NCI-H1417 treated with DMSO at 0.1 percent for 48 hours (cell line): ENCODE results near the gene IRF3.

ENCODE experiments used
- DNase-seq: peaks from one replicate; lab custom pipeline; 2025; lab: John Stamatoyannopoulos, UW

Gene IRF3

DNA sequence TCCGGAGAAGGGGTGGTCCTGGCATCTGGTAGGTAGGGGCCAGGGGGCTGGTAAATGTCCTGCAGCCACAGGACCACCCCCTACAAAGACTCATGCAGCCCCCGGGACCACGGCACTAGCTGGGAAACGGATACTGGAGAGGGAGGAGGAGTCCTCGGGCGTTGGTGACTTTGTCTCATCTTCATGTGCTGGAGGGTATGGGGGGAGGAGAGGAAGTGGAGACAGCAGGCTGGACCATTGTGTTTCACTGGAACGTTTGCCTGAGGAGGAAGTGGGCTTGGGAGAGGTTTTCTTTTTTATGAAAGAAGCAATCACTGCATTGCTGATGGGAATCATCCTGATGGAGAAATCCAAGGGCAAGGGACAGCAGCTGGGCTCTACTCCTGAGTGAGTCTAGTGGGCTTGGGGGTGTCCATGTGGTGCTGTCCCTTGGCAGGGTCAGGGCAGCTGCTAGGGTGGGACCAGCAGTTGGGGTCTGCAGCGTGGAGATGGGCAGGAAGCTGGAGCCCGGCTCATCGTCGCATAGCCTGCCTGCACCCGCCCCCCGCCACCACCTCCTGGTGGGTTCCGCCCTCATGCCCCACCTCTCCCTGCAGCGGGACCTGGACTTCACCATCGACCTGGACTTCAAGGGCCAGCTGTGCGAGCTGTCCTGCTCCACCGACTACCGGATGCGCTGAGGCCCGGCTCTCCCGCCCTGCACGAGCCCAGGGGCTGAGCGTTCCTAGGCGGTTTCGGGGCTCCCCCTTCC, 22.1 kb upstream of the IRF3 start:
- DNase-seq: no peak

DNA sequence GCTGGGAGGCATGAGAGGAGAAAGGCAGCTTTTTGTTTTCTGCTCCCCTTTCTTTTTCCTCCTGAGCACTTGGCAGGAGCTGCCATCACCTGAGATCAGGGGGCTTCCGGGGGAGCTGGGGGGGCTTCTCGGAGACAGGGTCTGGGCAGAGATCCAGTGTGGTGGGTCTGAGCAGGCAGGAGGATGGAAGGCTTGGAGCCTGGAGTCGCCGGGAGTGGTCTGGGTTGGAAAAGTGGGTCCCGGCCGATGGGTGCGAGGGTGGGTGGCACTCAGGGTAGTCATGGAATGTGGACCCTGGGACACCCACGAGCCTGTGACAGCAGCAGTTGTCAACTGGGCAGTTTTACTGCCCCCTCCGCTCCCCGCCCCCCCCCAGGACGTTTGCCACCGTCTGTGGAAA, 21.5 kb upstream of the IRF3 start:
- no peak for DNase-seq

DNA sequence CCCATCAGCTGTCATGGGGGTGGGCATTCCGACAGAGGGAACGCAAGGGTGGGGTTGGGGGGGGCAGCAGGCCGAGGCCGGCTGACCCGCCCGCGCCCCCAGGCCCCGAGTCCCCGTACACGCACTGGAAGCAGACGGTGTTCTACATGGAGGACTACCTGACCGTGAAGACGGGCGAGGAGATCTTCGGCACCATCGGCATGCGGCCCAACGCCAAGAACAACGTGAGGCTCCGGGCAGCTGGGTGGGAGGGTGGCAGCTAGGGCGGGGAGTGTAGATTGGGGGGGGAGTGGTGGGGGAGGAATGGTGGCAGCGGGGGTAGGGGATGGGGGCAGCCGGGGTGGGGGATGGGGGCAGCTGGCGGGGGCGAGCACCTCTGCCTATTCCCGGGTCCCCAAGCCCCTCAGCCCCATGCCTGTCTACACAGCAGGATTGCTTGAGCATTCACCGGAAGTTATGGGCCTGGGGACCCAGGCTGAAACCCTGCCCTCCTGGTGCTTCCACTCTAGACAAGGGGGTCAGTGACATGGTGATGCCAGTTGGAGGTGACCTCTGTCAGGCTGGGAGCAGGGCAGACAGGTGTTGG, 20.9 kb upstream of the IRF3 start:
- no peak for DNase-seq

DNA sequence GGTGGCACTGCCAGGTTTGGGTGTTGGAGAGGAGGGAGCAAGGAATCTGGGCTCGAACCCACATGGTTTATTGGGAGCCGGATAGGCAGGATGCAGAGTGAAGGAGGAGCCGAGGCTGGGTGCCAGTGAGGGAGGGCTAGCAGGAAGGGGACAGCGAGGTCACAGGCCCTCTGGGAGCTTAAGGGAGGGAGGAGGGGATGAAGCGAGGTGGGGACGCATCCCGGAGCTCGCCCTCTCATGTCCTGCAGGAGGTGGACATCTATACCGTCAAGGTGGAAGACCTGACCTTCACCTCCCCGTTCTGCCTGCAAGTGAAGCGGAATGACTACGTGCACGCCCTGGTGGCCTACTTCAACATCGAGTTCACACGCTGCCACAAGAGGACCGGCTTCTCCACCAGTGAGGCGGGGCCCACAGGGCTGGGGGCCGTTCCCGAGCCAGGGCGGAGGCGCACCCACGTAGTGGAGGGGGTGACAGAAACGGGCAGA, 20.2 kb upstream of the IRF3 start:
- DNase-seq: no peak

DNA sequence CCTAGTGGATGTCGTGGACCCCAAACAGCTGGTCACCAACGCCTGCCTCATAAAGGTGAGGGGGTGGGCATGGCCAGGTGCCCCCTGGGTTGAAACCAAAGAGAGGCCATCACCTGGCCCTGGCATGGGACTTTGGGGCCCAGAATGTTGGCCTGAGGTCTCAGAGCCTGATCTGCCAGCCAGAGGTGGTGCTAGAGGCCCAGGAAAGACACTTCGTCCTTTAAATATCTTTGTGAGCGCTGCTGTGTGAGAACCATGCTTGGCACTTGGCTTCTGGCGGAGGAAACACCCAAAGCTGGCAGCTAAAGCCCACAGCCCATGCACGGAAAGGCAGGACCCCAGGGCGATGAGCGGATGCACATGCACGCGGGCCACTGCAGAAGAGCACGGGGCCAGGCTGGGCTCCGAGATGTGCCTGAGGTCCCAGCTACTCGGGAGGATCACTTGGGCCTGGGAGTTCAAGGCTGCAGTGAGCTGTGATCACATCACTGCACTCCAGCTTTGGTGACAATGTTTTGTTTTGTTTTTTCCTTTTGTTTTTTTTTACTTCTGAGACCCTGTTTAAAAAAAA, 19.4 kb upstream of the IRF3 start:
- DNase-seq: no peak

DNA sequence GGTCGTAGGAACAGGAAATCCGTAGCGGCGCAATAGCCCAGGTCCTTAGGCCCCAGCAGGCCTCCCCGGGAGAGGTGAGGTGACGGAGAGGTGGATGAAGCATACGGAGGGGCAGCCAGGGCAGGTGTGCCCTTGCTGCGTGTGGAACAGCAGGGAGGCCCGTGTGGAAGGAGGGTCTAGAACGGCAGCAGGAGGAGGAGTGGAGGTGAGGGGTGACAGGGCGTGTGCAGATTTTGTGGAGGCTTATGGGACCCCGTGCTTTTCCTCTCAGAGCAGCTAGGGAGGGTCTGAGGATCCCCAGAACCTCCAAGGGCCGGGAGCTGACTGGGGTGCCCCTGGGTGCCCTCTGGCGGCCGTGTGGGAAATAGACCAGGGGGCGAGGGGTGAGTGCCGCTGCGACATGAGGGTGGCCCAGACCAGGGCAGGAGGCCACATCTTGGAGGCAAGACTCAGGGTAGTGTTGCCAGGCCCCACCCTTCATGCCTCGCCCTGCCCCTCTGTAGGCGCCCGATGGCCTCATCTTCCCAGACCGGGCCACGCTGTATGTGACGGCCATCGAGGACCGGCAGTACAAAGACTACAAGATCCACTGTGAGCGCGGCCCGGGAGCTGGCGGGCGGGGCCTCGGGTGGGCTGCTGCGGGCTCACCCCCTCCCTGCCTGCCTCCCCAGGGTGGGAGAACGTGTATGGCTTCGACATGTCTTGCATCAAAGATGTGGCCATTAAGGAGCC, 18.8 kb upstream of the IRF3 start:
- no peak for DNase-seq

DNA sequence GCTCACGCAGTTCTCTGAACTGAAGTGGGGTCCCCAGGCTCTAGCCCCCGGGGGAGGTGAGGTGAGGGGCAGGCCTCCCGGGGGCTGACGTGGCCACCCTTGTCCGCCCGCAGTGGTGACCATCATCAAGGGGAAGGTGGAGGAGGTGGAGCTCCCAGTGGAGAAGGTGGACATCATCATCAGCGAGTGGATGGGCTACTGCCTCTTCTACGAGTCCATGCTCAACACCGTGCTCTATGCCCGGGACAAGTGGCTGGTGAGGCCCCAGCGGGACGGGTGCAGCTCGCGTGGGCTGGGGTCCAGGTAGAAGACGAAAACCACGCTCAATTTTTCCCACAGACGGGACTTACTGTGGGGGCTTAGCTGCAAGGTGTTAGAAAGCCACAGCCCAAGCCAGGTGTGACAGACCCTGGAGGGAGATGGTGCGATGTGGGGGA, 18.2 kb upstream of the IRF3 start:
- no peak for DNase-seq

DNA sequence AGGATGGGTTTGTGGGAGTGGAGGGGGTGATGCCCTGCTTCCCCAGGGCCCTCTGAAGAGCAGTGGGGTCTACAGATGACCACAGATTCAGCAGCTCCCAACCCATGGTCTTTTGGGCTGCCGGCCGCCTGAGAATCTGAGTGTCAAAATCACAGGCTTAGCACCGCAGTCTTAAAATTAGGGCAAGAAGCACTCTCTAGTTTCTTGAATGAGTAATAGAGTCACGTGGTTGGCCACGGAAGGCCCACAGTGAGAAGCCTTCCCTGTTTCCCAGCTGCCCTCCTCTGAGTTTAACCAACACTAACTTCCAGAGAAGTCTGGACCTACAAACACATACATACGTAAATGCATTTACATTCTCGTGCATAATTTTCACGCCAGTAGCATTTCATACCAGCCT, 16.6 kb upstream of the IRF3 start:
- no peak for DNase-seq

DNA sequence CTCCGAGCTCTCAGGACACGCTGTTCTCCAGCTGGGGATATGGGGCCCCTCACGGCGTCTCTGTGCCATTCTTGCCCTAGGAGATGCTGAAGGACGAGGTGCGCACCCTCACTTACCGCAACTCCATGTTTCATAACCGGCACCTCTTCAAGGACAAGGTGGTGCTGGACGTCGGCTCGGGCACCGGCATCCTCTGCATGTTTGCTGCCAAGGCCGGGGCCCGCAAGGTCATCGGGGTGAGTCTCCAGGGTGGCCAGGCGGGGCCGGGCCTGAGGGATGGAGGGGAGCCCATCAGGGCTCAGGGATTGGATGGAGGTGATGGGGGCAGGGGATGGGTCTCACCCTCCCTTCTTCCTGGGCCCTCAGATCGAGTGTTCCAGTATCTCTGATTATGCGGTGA, 16.2 kb upstream of the IRF3 start:
- no peak for DNase-seq

DNA sequence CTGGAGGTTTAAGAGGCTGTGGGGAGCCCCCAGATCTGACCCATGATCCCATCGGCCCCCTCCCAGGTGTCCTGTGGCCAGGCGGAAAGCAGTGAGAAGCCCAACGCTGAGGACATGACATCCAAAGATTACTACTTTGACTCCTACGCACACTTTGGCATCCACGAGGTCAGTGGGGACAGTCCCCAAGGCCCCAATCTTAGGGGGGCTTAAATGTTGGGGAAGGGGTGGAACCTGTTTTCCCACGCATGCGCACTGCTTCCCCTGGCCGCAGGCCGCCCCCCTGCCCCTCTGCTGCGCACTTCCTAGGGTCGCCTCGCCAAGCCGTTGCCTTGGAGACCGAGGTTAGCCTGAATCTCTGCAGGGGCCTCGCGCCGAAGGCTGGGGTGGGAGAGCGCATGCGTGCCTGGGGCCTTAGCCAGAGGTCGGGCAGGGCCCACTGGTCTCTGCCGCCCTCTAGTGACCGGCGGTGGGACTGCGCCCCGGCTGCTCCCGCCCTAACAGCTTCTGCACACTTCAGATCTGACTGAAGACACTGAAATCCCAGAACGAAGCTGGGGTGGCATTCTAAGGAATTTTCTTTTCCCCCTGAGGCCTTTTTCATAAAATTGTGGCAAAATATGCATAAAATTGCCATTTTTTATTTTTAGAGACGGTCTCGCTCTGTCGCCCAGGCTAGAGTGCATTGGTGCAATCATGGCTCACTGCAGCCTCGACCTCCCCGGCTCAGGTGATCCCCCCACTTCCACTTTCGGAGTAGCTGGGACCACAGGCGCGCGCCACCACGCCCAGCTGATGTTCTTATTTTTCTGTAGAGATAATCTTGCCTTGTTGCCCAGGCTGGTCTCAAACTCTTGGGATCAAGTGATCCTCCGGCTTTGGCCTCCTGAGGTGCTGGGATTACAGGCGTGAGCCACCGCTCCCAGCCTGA, 15.0 kb upstream of the IRF3 start:
- DNase-seq: peak; percentile 75

DNA sequence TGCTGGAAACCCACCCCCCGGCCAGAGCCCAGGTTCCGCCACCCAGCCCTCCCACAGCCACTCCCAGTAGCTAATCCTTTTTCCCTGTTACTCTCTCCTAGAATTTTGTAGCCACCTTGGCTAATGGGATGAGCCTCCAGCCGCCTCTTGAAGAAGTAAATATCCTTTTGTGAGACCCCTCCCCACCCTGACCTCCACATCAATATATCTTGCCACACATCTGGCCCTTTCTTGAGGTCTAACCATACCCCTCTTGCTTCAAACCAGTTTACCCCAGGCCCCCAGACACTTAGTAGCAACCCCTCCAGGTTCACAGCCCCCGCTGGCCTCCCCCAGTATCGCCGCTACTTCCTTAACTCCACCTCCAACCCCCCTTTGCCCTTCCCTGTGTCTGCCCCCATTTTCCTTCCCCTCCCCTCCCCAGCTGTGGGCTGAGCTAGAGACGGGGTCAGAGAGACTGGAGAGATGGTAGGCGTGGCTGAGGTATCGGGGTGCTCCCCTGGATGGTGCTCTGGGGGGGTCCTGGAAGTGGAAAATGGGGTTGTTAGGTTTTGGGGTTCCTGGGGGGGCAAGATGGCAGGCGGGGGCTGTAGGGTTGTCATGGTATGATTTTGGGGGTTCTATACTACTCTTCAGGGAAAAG, 14.2 kb upstream of the IRF3 start:
- DNase-seq: no peak

DNA sequence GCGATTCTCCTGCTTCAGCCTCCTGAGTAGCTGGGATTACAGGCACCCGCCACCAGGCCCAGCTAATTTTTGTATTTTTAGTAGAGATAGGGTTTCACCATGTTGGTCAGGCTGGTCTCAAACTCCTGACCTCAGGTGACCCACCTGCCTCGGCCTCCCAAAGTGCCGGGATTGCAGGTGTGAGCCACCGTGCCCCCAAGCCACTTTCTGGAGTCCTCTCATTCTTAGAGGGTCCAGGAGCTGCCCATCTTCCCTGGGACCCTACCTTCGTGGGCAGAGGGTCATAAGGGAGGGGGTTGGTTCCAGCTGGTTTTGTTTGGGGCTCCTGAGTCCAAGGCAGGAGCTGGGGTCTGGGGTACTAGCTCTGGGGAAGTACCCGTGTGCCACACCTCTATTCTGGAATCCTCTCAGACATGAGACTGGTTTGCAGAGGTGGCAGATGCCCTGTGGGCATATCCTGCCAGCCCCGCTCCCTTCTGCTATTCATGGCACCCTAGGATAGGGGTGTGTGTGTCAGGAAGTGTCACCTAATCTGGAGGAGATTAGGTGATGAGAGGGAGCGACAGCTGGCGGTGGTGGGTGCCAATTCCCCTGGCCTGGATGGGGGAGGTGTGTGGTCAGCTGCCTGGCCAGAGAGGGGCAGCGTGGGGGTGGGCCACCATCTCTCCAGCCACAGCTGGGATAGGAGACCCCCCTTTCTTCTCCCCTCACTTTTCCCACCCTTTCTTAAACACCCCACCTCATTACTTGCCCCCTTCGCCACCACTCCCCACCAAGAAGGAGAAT, 13.5 kb upstream of the IRF3 start:
- DNase-seq: no peak

DNA sequence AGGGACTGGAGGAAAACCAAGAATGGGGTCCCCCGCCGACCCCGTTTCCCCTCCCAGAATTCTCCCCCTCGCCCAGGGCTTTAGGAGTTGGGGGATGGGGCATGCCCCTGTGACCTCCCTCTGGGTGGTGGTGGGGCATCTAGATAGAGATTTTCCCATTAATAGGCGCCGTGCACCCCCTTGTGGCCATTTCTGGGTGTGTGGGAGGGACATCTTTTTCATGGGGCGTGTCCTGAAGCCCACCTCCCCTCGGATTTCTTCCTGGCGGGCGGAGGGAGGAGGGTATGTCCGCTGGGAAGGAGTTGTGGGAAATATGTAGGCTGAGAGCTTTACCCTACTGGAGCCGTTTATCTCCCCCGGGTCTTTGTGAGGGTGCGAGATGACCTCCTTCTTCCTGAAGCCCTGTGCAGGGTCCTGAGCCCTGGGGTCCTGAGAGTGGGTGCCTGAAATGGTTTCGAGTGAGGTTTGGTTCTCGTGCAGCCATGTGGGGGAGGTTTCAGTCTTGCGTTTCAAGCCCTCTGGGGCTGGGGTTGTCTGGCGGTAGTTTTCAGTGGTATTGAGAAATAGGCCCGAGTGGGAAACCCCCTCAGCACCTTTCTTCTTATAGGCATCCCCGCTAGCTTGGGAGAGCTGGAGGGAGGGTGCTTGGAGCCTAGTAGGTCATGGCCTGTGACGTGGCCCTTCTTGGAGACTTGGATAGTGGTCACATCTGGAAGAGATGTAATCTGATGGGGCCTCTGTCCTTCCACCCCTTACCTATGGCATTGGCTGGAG, 12.4 kb upstream of the IRF3 start:
- DNase-seq: no peak

DNA sequence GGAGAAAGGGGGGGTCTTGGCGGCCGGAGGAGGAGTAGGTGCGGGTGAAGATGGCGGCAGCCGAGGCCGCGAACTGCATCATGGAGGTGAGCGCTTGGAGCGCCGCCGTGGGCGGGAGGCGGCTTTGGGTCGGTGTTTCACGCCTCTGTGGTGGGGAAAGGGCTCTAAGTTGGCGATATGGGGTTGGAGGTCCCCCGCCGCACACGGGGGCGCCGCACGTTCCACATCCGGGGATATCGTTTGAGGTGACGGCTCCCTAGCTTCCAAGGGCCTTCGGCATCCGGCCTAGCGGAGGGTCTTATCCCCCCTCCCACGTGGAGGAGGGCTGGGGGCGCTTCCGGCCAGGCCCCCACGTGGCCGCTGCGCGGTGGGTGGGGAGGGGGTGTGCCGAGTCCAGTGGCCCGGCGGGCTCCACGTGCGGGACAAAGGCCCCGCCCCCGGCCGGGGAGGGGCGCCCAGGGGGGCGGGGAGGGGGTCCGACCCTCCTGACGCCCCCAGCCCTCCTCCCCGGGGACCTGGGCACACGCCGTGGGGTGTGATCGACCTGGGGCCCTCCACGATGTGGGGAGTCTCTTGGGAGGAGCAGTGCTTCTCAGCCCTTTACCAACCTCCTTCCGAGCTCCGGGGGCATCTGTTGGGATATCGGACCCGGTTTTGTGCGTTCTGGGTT, 11.7 kb upstream of the IRF3 start, which contains the start of gene PRMT1:
TSS of gene PRMT1 (plus strand) at position 41 of the 670 bp plus-strand sequence. CDS start at position 51, 10 bp downstream.
- DNase-seq: no peak

DNA sequence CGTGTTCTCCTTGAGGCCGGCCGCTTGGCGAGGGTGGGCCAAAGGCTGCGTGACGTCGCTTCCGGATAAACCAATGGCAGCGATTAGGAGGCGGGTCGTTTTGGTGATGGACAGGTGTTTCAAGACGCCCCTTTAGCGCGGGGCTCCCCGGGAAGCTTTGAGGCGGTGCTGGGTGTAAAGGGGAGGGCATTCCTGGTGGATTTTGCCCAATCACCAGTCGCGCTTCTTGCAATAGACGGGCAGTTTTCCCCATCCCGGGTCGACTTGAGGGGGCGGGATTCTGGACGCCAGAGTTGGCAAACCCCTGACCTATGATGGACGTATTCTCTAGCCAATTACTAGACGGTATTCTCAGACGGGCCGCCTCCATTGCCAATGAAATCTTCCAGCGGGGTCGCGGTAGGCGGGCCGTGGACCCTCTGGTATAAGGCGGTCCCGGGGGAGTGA, 11.2 kb upstream of the IRF3 start:
- peak; percentile 100 for DNase-seq

DNA sequence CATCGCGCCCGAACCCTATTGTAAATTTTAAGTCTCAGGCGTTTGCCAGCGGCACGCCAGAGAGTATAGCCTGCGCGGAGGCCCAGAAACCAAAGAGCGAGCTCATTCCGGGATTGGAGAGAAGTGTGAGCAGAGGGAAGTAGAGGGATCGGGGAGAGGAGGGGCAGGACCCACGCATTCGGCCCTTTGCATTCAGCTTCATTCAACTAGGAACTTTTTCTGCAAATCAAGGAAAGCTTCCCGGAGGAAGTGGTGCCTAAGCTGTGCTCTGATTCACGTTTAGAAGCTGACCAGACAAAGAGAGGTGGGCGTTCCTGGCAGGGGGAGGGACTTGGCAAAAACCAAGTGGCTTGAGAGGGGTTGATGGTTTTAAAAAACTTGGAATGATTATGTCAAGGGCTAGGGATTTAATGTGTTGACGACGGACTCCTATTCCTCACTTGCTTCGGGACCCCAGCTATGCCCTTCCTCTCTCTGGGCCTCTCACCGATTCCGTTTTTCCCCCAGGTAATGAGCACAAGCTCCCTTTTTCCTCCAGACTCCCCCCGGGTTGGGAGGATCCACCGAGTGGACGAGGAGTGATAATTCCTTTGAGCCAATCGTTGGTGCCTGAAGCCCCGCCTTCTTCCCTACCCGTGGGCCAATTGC, 10.6 kb upstream of the IRF3 start:
- DNase-seq: no peak

DNA sequence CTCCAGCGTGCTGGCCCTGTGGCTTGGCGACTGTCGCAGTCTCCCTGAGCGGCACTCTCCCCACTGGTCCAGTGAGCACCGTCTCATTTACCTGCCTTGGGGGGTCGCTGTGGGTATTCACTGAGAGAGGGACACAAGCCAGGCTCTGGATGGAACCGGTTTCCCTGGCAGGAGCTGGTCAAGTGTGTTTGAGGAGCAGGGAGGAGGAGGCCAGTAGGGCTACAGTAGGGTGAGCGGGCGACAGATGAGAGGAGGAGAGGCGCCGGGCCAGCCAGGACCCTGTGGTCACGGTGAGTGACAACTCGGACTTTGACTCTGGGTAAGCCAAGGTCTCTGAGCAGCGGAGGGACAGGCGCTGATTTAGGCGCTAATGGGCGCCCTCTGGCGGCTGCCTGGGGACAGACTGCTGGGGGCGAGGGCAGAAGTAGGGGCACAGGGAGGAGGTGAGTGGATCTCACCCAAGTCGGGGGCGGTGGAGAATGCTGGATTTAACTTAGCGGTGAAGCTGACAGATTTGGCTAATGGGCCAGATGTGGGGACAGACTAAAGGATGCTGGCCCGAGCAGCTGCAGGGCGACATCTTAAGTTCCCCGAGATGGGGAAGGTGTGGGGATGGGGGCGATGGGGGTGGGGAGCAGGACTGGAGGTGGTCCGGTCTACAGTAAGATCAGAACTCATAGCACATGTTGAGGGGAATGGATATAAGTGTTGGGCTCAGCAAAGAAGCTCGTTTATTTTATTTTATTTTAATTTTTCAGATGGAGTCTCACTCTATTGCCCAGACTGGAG, 6.7 kb upstream of the IRF3 start:
- DNase-seq: no peak
